DND-41 (cell line): ENCODE measurements around the gene ZNF892.

Source experiments
- ATAC-seq: fragments of 200-7000 bp; cut with Tn5 transposase; 3 replicates; pipeline ENCODE4 v1.9.1; 2021; ENCODE audit warnings: low read depth; ENCODE audit not compliant: insufficient read depth
- DNase-seq: peaks from one replicate; pipeline ENCODE4 v3.0.0-alpha.2; 2020
- H2AFZ ChIP-seq: 2 replicates; pipeline ENCODE4 v1.6.0; 2012; ENCODE audit warnings: low read depth, low read length
- H3K27ac ChIP-seq: 2 replicates; pipeline ENCODE4 v1.5.1; 2012; ENCODE audit warnings: low read length, inconsistent platforms
- H3K27me3 ChIP-seq: fragments of 200-600 bp; sonication (generic); 2 replicates; pipeline ENCODE4 v1.6.0; 2012; ENCODE audit warnings: low read length, mild to moderate bottlenecking, inconsistent platforms; ENCODE audit not compliant: insufficient read depth, poor library complexity
- H3K36me3 ChIP-seq: 2 replicates; pipeline ENCODE4 v1.5.1; 2012; ENCODE audit warnings: low read length, inconsistent platforms; ENCODE audit not compliant: insufficient read depth
- H3K4me1 ChIP-seq: 2 replicates; pipeline ENCODE4 v1.5.1; 2012; ENCODE audit warnings: mild to moderate bottlenecking, low read length; ENCODE audit not compliant: insufficient read depth
- H3K4me2 ChIP-seq: 2 replicates; pipeline ENCODE4 v1.6.0; 2012; ENCODE audit warnings: mild to moderate bottlenecking, moderate library complexity, low read length, inconsistent platforms; ENCODE audit not compliant: insufficient read depth
- H3K4me3 ChIP-seq, 2 experiments: fragments of 200-600 bp in 1 of 2; shearing (Covaris generic) in 1 of 2; 2 replicates each; pipeline ENCODE4 v1.5.1; 2012 to 2016; ENCODE audit warnings: inconsistent platforms in 2 of 2, low read length in 2 of 2, mild to moderate bottlenecking in 2 of 2, low read depth in 1 of 2, moderate library complexity in 1 of 2
- H3K79me2 ChIP-seq: 2 replicates; pipeline ENCODE4 v1.6.0; 2012; ENCODE audit warnings: low read length, inconsistent platforms; ENCODE audit not compliant: insufficient read depth
- H3K9ac ChIP-seq: 2 replicates; pipeline ENCODE4 v1.6.0; 2012; ENCODE audit warnings: low read depth, mild to moderate bottlenecking, inconsistent platforms, low read length, moderate library complexity
- H3K9me3 ChIP-seq: 2 replicates; pipeline ENCODE4 v1.5.1; 2012; ENCODE audit warnings: low read length, moderate library complexity, mild to moderate bottlenecking, inconsistent platforms; ENCODE audit not compliant: insufficient read depth, severe bottlenecking
- H4K20me1 ChIP-seq: 2 replicates; pipeline ENCODE4 v1.6.0; 2012; ENCODE audit warnings: low read length; ENCODE audit not compliant: insufficient read depth
- CTCF ChIP-seq: IDR thresholded peaks from 2 replicates; pipeline ENCODE4 v1.5.1; 2012; ENCODE audit warnings: borderline replicate concordance, low read length, moderate library complexity, mild to moderate bottlenecking; ENCODE audit not compliant: poor library complexity, severe bottlenecking; ENCODE audit errors: extremely low read depth
- EZH2 ChIP-seq: IDR thresholded peaks from 3 replicates; pipeline ENCODE4 v1.6.1; 2012; ENCODE audit warnings: borderline replicate concordance, low read depth, mild to moderate bottlenecking, moderate library complexity, low read length, inconsistent platforms; ENCODE audit not compliant: severe bottlenecking

Gene ZNF892

GRCh38 chr2:95207111-95207961 lies at the start of gene ZNF892:
Gene ZNF892, plus strand, starts transcription at chr2:95207521. Its CDS starts 295 bp downstream, at chr2:95207816.
- peaks cover 12% of the 10 kb centered on the region for H3K79me2 ChIP-seq
- H3K9me3 ChIP-seq, result peaks cover 29% of the 10 kb centered on the region
- peak; percentile 74 for TF ChIP-seq CTCF
- TF ChIP-seq EZH2, result no peak
- peak within 1 kb of the TSS; percentile 93 for H2AFZ ChIP-seq
- DNase-seq (peak; percentile 89), ATAC-seq (peak; percentile 97)
- peaks cover 38% of the 10 kb centered on the region for H3K4me1 ChIP-seq
- peak within 1 kb of the TSS; percentile 79 for H3K4me2 ChIP-seq
- H3K4me3 ChIP-seq, result peak within 1 kb of the TSS; percentile 68 to 87
- peaks cover 35% of the 10 kb centered on the region for H3K36me3 ChIP-seq
- H3K27me3 ChIP-seq, result no peaks in the 10 kb centered on the region
- peak within 1 kb of the TSS; percentile 86 for H3K27ac ChIP-seq
- no peaks in the 10 kb centered on the region for H4K20me1 ChIP-seq
- peak within 1 kb of the TSS; percentile 67 for H3K9ac ChIP-seq

GRCh38 chr2:95158441-95158840 lies 48.9 kb upstream of the ZNF892 start:
- Histone ChIP-seq H3K9me3 (peaks cover 2% of the 10 kb centered on the region), H4K20me1 (no peaks in the 10 kb centered on the region), H2AFZ (no peak overlapping the region), H3K36me3 (peaks cover 16% of the 10 kb centered on the region; the same call in 1 of the 2 replicates), H3K4me2 (peak overlapping the region; percentile 69), H3K9ac (peak overlapping the region; percentile 61), H3K4me1 (peaks cover 24% of the 10 kb centered on the region), H3K27me3 (no peaks in the 10 kb centered on the region), H3K79me2 (no peaks in the 10 kb centered on the region), H3K4me3 (peak overlapping the region in 1 of 2 experiments; percentile 58; a peak in 2 of 4 replicates), H3K27ac (peak overlapping the region; percentile 48; the same call in 1 of the 2 replicates)
- DNase-seq (no peak), ATAC-seq (no peak)
- no peak for TF ChIP-seq EZH2
- no peak for TF ChIP-seq CTCF

GRCh38 chr2:95158891-95159619 lies 48.3 kb upstream of the ZNF892 start:
- no peak for DNase-seq
- no peaks in the 10 kb centered on the region for H3K27me3 ChIP-seq

More at GRCh38 chr2:95158891-95159619, 48.3 kb upstream of the ZNF892 start:
- H3K27ac ChIP-seq, result peak overlapping the region; percentile 48
- peaks cover 30% of the 10 kb centered on the region for H3K4me1 ChIP-seq
- peaks cover 15% of the 10 kb centered on the region; the same call in 1 of the 2 replicates for H3K36me3 ChIP-seq
- H4K20me1 ChIP-seq, result no peaks in the 10 kb centered on the region
- H3K4me2 ChIP-seq, result peak overlapping the region; percentile 69
- H3K4me3 ChIP-seq, result peak overlapping the region; percentile 16 to 58; a peak in 3 of 4 replicates
- H2AFZ ChIP-seq, result peak overlapping the region; percentile 74
- H3K9me3 ChIP-seq, result no peaks in the 10 kb centered on the region
- peak overlapping the region; percentile 61 for H3K9ac ChIP-seq
- TF ChIP-seq EZH2, result no peak
- TF ChIP-seq CTCF, result no peak
- peak; percentile 67 for ATAC-seq
- peaks cover 4% of the 10 kb centered on the region; the same call in 1 of the 2 replicates for H3K79me2 ChIP-seq
